ENCODE measurements around the gene CACNG8.

DNA sequence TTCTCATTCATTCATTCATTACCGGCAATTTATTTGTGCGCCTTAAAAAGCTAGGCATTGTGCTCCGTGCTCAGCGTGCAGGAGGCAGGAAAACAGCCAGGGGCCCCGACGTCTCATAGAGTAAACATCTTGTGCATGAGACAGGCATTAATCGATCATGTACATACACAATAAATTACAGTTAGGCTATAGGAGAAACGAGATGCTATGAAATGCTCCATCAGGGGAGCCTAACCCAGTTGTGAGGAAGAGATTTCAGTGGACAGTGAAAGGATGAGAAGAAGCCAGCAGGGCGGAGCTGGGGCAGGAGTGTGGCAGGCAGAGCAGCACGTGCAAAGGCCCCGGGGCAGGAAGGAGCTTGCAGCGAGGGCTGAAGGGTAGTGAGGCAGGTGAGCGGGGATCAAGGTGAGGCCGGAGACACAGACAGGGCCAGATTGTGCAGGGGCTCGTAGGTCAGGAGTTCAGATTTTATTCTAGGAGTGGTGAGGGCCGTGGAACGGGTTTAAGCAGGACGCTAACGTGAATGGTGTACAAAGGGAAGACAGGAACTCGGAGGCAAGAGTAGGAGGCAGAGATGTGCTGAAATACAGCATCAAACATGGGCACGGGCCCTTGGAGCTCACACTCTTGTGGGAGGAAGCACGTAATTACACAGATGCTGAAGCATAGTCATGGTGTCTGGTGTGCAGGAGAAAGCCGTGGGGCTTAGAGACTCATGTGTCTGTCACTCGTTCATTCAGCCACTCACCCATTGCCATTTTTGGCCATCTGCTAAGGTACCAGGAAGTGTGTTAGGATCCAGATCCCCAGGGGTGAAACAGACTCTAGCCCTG lies 20.9 kb downstream of the CACNG8 start:
- TF ChIP-seq CTCF (IDR thresholded peaks at IDR 0.05) (no peak), POLR2AphosphoS5 (IDR thresholded peaks at IDR 0.05) (no peak)

Measured in gastroesophageal sphincter (tissue), 3 donors.